ENCODE measurements around the gene SCUBE1. TPM values are rescaled to one million over a fixed set of nuclear protein-coding genes. Genes with fewer than 3 reads are reported as not detected.

SCUBE1 gene
- total RNA-seq, 1 donor from 2014 or later, result 16.6 TPM

- DNase-seq (no peak), ATAC-seq (no peak)
- intact Hi-C loops (cut with DNase I), result no loop called here
- H3K27ac ChIP-seq, result no peak overlapping the region
- no peak for TF ChIP-seq CTCF (IDR thresholded peaks at IDR 0.05)
- H3K4me3 ChIP-seq, result no peak overlapping the region
- peaks cover 42% of the 10 kb centered on the region for H3K4me1 ChIP-seq
- H3K9me3 ChIP-seq, result no peaks in the 10 kb centered on the region
- no peaks in the 10 kb centered on the region for H3K27me3 ChIP-seq (ENCODE audit: low read depth)
- no peaks in the 10 kb centered on the region for H3K36me3 ChIP-seq
These were observed 107.4 kb downstream of the SCUBE1 start for GRCh38 chr22:43235445-43236409.

GRCh38 chr22:43234264-43234988, 108.7 kb downstream of the SCUBE1 start:
- Histone ChIP-seq H3K4me3 (no peak overlapping the region), H3K36me3 (no peaks in the 10 kb centered on the region), H3K9me3 (no peaks in the 10 kb centered on the region), H3K4me1 (peaks cover 29% of the 10 kb centered on the region), H3K27ac (no peak overlapping the region), H3K27me3 (ENCODE audit: low read depth) (no peaks in the 10 kb centered on the region)
- DNase-seq (no peak), ATAC-seq (no peak)
- no peak for TF ChIP-seq CTCF (IDR thresholded peaks at IDR 0.05)
- intact Hi-C loops (cut with DNase I), result no loop called here

- intact Hi-C loops (cut with DNase I), result no loop called here
- no peak for TF ChIP-seq CTCF (IDR thresholded peaks at IDR 0.05)
- Histone ChIP-seq H3K27me3 (ENCODE audit: low read depth) (no peaks in the 10 kb centered on the region), H3K4me1 (peaks cover 20% of the 10 kb centered on the region), H3K9me3 (no peaks in the 10 kb centered on the region), H3K27ac (no peak overlapping the region), H3K4me3 (no peak overlapping the region), H3K36me3 (no peaks in the 10 kb centered on the region)
- ATAC-seq (no peak), DNase-seq (no peak)
These were observed 109.6 kb downstream of the SCUBE1 start for GRCh38 chr22:43233529-43233928.

GRCh38 chr22:43232445-43232844, 110.7 kb downstream of the SCUBE1 start:
- Histone ChIP-seq H3K27me3 (ENCODE audit: low read depth) (no peaks in the 10 kb centered on the region), H3K4me3 (no peak overlapping the region), H3K4me1 (peaks cover 9% of the 10 kb centered on the region), H3K9me3 (no peaks in the 10 kb centered on the region), H3K27ac (no peak overlapping the region), H3K36me3 (no peaks in the 10 kb centered on the region)
- intact Hi-C loops (cut with DNase I), result no loop called here
- no peak for TF ChIP-seq CTCF (IDR thresholded peaks at IDR 0.05)
- ATAC-seq, result peak; percentile 17 to 65
- no peak for DNase-seq

GRCh38 chr22:43231724-43232034, 111.5 kb downstream of the SCUBE1 start:
- intact Hi-C loops (cut with DNase I), result no loop called here
- Histone ChIP-seq H3K27ac (no peak overlapping the region), H3K4me1 (peaks cover 1% of the 10 kb centered on the region), H3K4me3 (no peak overlapping the region), H3K36me3 (no peaks in the 10 kb centered on the region), H3K27me3 (ENCODE audit: low read depth) (no peaks in the 10 kb centered on the region), H3K9me3 (no peaks in the 10 kb centered on the region)
- TF ChIP-seq CTCF (IDR thresholded peaks at IDR 0.05), result no peak
- DNase-seq (no peak), ATAC-seq (no peak)
